ENCODE results near the gene IDUA.

IDUA gene

DNA sequence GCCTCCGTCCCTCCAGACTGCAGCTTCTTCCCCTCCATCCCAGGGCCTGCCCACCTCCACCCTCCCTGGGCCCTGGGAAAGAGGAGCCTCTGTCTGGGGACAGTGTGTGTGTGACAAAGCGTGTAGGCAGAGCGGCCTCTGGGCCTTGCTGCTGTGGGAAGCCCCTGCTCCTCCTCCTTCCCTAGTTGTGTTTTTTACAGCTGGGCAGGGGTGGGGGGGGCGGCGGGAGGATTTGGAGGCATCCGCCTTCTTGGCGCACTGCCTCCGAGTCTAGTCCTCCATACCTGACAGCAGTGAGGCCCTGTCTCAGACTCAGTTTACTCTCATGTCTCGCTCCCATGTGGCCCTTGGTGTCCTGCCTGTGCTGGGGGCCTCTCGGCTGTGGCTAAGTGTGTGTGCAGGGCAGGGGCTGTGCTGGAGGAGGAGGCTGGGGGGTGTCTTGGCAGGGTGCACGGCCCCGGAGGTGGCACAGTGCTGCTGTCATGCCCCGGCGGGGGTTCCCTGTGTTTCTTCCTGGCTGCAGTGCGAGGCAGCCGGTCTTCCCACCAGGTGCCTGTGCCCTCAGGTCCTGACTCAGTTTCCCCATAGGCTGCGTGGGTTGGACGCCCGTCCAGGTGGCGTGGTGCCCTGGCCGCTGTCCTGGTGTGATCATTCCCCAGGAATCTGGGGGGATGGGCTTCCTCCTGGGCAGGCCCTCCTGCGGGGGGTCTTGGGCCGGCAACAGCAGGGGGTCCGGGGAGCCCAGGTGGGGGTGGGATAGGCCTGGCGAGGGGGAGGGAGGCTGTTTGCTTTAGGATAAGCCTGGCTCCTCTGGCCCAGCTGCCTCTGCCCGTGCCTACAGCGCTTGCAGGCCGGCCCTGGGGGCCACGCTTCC lies 31.5 kb downstream of the IDUA start:
- no peak for DNase-seq

DNA sequence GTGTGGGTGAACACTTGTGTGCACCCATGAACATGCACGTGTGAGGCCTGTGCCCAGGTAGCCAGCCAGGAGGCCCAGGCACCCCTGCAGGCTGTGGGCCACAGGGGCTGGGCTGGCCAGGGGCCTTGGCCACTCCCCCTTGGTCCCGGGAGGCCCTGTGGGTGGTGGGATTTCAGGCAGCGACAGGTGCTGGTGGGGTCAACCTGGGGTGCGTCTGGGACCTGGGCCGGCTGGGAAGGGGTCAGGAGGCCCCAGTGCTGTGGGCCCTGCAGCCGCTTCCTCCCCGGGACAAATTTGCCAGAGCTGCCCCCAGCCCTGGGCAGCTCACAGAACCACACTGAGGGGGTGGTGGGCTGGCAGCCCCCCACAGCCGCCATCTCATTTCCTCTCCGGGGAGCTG lies 32.5 kb downstream of the IDUA start:
- DNase-seq: no peak

- no peak for DNase-seq
These were observed 33.1 kb downstream of the IDUA start for GRCh38 chr4:1019729-1020470.

- no peak for DNase-seq
These were observed 34.7 kb downstream of the IDUA start for GRCh38 chr4:1021386-1022050.

DNA sequence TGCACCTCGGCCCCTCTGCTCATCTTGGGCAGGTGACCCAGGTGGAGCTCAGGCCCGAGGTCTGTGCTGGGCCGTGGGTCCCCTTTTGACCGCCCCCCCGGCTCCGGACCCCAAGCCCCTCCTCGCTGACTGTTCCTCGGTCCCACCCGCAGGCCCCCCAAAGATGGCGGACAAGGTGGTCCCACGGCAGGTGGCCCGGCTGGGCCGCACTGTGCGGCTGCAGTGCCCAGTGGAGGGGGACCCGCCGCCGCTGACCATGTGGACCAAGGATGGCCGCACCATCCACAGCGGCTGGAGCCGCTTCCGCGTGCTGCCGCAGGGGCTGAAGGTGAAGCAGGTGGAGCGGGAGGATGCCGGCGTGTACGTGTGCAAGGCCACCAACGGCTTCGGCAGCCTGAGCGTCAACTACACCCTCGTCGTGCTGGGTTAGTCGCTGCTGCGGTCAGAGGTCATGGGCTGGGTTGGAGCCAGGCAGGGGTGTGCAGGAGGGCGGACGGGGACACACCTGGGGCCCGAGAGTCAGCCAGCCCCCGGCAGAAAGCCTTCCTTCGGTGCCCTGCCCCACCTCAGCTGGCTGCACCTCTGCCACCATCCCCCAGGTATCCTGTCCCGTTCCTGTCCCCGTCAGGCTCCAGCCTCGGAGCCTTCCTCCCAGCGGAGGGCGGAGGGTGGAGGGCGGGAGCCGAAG lies 35.4 kb downstream of the IDUA start:
- DNase-seq: no peak

DNA sequence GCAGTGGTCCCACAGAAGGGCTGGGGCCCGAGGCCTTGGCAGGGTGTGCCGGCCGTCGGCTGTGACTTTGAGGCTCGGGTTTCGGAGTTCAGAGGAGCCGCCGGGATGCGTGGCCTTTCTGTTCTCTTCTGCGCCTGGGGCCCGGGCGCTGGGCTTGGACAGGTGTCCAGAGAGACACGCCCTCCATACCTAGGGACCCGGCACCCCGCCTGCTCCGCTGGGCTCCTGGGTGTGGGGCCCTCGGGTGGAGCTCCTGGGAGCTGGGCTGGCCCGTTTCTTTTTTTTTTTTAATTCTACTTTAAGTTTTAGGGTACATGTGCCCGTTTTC lies 35.9 kb downstream of the IDUA start:
- DNase-seq: no peak

DNA sequence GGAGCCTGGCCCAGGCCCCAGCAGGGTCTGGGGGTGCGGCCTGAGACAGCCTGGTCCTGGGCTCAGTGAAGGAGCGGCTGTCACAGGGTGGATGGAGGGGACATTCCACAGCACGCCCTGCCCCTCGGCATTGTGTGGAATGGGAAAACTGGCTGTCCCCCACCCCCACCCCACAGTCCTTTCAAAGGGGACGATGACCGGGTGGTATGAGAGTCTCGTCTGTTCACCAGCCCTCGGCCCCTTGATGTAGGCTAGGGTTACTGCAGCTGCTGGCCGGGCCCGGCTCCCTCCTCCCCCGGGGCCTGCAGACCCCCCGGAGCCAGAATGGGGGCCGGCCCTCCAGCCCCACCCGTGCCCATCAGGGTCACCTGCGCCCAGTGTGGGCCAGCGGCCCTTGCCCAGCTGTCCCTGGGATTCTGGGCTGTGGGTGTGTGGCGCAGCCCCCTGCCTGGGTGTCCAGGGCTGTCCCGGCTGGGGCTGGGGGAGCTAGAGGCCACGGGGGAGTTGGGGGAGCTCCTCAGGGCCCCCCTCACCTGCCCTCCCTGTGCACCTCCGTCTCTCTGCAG lies 36.3 kb downstream of the IDUA start:
- no peak for DNase-seq

GRCh38 chr4:1023895-1024740 lies 37.3 kb downstream of the IDUA start:
- no peak for DNase-seq

DNA sequence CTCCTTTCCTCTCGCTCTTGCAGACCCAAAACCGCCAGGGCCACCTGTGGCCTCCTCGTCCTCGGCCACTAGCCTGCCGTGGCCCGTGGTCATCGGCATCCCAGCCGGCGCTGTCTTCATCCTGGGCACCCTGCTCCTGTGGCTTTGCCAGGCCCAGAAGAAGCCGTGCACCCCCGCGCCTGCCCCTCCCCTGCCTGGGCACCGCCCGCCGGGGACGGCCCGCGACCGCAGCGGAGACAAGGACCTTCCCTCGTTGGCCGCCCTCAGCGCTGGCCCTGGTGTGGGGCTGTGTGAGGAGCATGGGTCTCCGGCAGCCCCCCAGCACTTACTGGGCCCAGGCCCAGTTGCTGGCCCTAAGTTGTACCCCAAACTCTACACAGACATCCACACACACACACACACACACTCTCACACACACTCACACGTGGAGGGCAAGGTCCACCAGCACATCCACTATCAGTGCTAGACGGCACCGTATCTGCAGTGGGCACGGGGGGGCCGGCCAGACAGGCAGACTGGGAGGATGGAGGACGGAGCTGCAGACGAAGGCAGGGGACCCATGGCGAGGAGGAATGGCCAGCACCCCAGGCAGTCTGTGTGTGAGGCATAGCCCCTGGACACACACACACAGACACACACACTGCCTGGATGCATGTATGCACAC lies 38.2 kb downstream of the IDUA start:
- DNase-seq: no peak

DNA sequence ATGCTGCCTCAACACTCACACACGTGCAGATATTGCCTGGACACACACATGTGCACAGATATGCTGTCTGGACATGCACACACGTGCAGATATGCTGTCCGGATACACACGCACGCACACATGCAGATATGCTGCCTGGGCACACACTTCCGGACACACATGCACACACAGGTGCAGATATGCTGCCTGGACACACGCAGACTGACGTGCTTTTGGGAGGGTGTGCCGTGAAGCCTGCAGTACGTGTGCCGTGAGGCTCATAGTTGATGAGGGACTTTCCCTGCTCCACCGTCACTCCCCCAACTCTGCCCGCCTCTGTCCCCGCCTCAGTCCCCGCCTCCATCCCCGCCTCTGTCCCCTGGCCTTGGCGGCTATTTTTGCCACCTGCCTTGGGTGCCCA lies 39.3 kb downstream of the IDUA start:
- peak; percentile 41 for DNase-seq

DNA sequence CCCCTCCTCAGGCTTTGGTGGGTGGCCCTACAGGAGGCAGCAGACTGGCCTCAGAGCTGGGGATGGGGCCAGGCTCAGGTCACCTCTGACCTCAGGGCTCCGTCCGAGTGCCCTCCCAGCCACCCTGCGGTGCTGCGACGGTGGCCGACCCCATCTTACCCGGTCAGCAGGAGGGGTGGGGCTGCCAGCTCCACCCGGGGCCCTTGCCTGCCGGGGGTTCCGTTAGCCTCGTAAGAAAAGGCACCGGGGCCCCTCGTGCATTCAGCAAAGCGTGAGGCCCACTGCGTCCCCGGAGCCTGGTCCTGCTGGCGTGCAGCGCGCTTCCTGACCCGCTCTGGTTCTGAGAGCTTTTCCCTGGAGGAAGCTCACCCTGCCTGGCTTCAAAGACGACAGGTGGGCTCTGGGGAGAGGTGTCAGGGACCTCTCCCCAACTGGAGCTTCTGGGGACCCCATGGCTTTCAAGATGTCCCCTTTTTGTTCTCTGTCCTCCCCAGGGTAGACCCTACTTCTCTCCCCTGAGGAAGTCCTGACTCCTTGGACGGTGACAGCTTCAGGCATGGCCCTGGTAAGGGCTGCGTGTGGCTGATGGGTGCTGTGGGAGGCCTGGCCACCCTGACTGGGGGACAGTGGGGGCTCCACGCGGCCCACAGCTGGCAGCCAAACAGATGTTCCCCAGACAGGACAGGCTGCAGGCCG lies 40.5 kb downstream of the IDUA start:
- no peak for DNase-seq

DNA sequence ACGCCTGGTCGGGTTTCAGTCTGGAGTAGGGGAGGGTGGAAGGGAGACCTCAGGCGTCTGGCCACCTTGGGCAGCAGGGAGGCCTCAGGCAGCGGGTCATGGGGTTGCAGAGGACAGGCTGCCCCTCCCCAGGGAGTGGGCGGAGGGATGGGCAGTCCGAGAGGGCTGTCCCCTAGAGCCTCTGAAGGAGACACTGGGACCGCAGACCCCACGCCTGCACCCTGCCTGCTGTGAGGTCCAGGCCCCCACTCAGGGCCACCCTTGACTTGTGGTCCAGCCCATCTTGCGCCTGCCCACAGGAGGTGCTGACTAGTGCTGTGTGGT lies 41.0 kb downstream of the IDUA start:
- DNase-seq: no peak

- no peak for DNase-seq
These were observed 41.9 kb downstream of the IDUA start for GRCh38 chr4:1028574-1029220.

GRCh38 chr4:1029529-1029928 lies 42.7 kb downstream of the IDUA start:
- no peak for DNase-seq

DNA sequence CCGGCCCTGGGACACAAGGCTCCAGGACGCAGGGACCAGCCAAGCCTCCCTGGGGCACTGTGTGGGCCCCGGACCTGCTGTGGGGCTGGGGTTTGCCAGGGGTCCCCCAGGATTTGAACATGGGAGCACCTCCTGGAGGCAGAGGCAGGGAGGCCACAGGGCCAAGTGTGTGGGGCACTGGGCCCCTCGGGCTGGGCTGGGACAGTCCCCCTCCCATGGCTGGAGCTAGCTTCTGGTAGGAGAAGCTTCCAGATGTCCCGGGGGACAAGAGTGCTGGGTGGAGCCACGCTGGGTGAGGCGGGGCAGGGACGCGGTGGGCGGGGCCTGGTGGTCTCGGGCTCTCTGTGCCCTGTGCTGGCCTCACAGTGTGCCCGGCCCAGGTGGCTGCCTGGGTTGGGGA lies 43.2 kb downstream of the IDUA start:
- no peak for DNase-seq

GRCh38 chr4:1030559-1030958 lies 43.7 kb downstream of the IDUA start:
- no peak for DNase-seq

DNA sequence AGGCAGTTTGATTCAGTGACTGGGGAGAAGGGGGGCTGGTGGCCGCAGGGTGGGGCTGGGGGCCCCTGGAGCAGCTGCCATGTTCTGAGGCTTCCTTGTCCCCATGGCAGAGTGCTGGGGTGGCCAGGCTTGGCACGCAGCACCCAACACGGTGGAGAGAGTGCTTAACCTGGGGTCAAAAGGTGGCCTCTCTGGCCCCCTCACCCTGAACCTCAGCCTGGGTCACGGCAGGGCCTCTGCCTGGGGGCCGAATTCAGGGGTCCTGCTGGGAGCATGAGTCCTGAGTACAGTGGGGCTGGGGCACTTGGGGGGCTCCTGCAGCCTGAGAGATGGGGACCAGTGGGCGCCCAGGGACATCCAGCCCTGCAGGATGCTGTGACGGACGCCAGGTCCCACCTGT lies 44.5 kb downstream of the IDUA start:
- no peak for DNase-seq

DNA sequence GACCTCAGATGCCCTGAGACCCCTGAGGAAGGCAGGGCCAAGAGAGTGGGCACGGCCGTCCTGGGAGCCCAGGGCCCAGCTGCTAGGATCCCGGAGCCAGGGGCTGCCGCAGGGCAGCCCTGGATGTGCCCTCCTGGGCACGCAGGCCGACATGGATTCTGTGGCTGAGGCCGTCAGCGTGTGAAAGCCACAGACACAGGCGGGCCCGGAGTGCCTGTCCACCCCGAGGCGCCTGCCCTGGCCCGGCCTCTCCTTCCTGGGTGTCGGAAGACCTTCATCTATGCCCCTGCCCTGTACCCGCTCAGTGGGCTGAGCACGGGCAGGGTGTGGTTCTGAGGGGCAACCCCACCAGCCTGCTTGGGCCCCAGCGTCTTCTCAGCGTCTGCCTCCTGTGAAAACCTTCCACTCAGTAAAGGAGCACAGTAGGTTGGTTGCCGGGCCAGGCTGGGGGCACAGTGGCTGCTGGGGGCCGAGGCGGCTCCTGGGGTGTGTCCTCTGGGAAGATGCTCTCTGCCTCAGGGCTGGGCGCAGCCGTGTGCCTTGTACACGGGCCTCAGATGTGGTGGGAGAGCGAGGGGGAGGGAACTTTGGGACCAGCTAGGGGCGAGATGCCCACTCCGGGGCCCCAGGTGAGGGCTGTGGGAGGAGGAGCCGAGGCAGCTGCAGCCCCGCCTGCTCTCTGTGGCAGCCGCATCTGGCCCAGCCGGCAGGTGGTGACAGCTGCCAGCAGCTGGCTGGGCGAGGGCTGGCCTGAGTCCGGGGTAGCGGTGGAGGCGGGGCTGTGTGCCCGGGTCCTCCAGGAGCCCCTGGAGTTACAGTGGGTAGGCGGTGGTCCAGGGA lies 45.3 kb downstream of the IDUA start:
- DNase-seq: no peak

GRCh38 chr4:1032861-1033260 lies 46.0 kb downstream of the IDUA start:
- DNase-seq: no peak

Measured in stimulated activated CD4-positive, alpha-beta T cell treated with anti-CD3 and anti-CD28 coated beads, Interleukin-4, amount 100 ng/mL, for 24 hours (primary cell).